K562 (cell line): ENCODE measurements around the gene CARD18. TPM values are rescaled to one million over a fixed set of nuclear protein-coding genes. Genes with fewer than 3 reads are reported as not detected.

Experiments used
- ATAC-seq: fragments of 200-7000 bp; cut with Tn5 transposase; 3 replicates; pipeline ENCODE4 v1.9.1; 2020; ENCODE audit warnings: moderate library complexity
- BruUV-seq: library from RNA; stranded (reverse); fragments of 400-500 nt; replicated peaks from 2 replicates; lab custom pipeline; 2021; lab: Mats Ljungman, UMichigan
- CTCF ChIA-PET: fragments of 300-600 bp; formaldehyde crosslinking; extraction: SDS; loops from one replicate; lab custom pipeline; 2021; ENCODE audit warnings: low intra/inter-chr PET ratio; lab: Yijun Ruan, JAX
- POLR2A ChIA-PET: fragments of 300-600, 350-650 bp; sonication (Branson Sonifier 250); formaldehyde crosslinking; extraction: SDS; loops from one replicate; lab custom pipeline; 2021; ENCODE audit warnings: antibody characterized with exemption, inconsistent platforms; lab: Yijun Ruan, JAX
- DNase-seq, 4 experiments: peaks; one replicate each; pipeline versions ENCODE4 v3.0.0 to v3.0.0-alpha.2; 2011 to 2018; ENCODE audit warnings: low spot score in 3 of 4, mixed read lengths in 3 of 4; ENCODE audit errors: extremely low read depth in 1 of 4
- FAIRE-seq: peaks from 2 replicates; lab custom pipeline; 2011; peaks lifted over from hg19 to GRCh38; lab: Jason Lieb, UNC
- H2AFZ ChIP-seq: 2 replicates; pipeline ENCODE4 v1.6.0; 2011; ENCODE audit warnings: low read depth, low read length, control low read depth, inconsistent platforms
- H3K27ac ChIP-seq: fragments of 200-600 bp; 3 replicates; pipeline ENCODE4 v1.8.0; 2011; ENCODE audit warnings: low read depth, mild to moderate bottlenecking, control low read depth, inconsistent platforms, low read length, moderate library complexity, mixed read lengths; ENCODE audit errors: extremely low read depth
- H3K27me3 ChIP-seq, 2 experiments: fragments of 300-600 bp in 1 of 2; 2 replicates in 1 of 2; 3 replicates in 1 of 2; pipeline versions ENCODE4 v1.6.0 to v1.8.0; 2011; ENCODE audit warnings: inconsistent platforms in 2 of 2, low read length in 2 of 2, mild to moderate bottlenecking in 1 of 2, mixed read lengths in 1 of 2, moderate library complexity in 1 of 2; ENCODE audit not compliant: control insufficient read depth in 2 of 2, insufficient read depth in 2 of 2
- H3K36me3 ChIP-seq: fragments of 300-600 bp; 3 replicates; pipeline ENCODE4 v1.8.0; 2011; ENCODE audit warnings: mild to moderate bottlenecking, low read length, inconsistent platforms; ENCODE audit not compliant: control insufficient read depth, insufficient read depth
- H3K4me1 ChIP-seq, 2 experiments: fragments of 200-600 bp in 1 of 2; replicated peaks in 1 of 2; 2 replicates in 1 of 2; 3 replicates in 1 of 2; pipeline versions ENCODE4 v1.5.1 to v1.8.0; 2011; ENCODE audit warnings: inconsistent platforms in 2 of 2, low read length in 2 of 2, mild to moderate bottlenecking in 1 of 2, mixed read lengths in 1 of 2, moderate library complexity in 1 of 2; ENCODE audit not compliant: control insufficient read depth in 2 of 2, insufficient read depth in 2 of 2
- H3K4me2 ChIP-seq: 2 replicates; pipeline ENCODE4 v1.6.1; 2011; ENCODE audit warnings: low read length, control low read depth, inconsistent platforms, mixed read lengths; ENCODE audit not compliant: insufficient read depth
- H3K4me3 ChIP-seq: fragments of 200-600 bp; sonication (generic), shearing (Covaris generic); 2 replicates; pipeline ENCODE4 v1.5.1; 2016; ENCODE audit warnings: control low read depth, inconsistent platforms
- H3K79me2 ChIP-seq: fragments of 200-600 bp; 3 replicates; pipeline ENCODE4 v1.8.0; 2011; ENCODE audit warnings: low read length, inconsistent platforms; ENCODE audit not compliant: control insufficient read depth, insufficient read depth
- H3K9ac ChIP-seq, 2 experiments: 2 replicates each; pipeline versions ENCODE4 v1.6.0 to v1.6.1; 2011; ENCODE audit warnings: low read depth in 2 of 2, low read length in 2 of 2, control low read depth in 1 of 2, inconsistent platforms in 1 of 2, mild to moderate bottlenecking in 1 of 2, mixed read lengths in 1 of 2; ENCODE audit not compliant: insufficient read depth in 1 of 2
- H3K9me1 ChIP-seq: one replicate; pipeline ENCODE4 v1.6.0; 2011; ENCODE audit warnings: inconsistent platforms, mild to moderate bottlenecking, low read length, moderate library complexity; ENCODE audit not compliant: control insufficient read depth, insufficient read depth
- H3K9me3 ChIP-seq: replicated peaks from 2 replicates; pipeline ENCODE4 v1.5.1; 2011; ENCODE audit warnings: low read depth, low read length, inconsistent platforms; ENCODE audit not compliant: control insufficient read depth, insufficient read depth
- H4K20me1 ChIP-seq: replicated peaks from 2 replicates; pipeline ENCODE4 v1.6.1; 2011; ENCODE audit warnings: low read length, inconsistent platforms, mixed read lengths; ENCODE audit not compliant: control insufficient read depth, insufficient read depth
- CEBPB ChIP-seq: fragments of 450-650 bp; IDR thresholded peaks from 2 replicates; pipeline ENCODE4 v1.6.1; 2016; ENCODE audit warnings: missing genetic modification characterization, missing compliant biosample characterization
- CEBPG ChIP-seq, 3 experiments: fragments of 200-800 bp in 1 of 3; sonication (Bioruptor generic) in 1 of 3; sonication (generic) in 1 of 3; formaldehyde crosslinking in 1 of 3; IDR thresholded peaks in 2 of 3; conservative IDR thresholded peaks in 1 of 3; 2 replicates each; pipeline versions ENCODE4 v1.6.1 to v1.8.0; 2016 to 2022; ENCODE audit warnings: missing compliant biosample characterization in 2 of 3, missing genetic modification characterization in 2 of 3, mild to moderate bottlenecking in 1 of 3, missing genetic modification reagents in 1 of 3
- GABPB2 ChIP-seq: fragments of 250-450 bp; sonication (Bioruptor Pico); conservative IDR thresholded peaks from 2 replicates; pipeline ENCODE4 v1.5.1; 2021; ENCODE audit warnings: mild to moderate bottlenecking
- HLTF ChIP-seq: fragments of 450-650 bp; IDR thresholded peaks from 2 replicates; pipeline ENCODE4 v1.6.1; 2016
- HNRNPLL ChIP-seq: fragments of 200-400 bp; formaldehyde crosslinking; IDR thresholded peaks from 2 replicates; pipeline ENCODE4 v1.6.1; 2017; ENCODE audit warnings: low read length, low read depth, mild to moderate bottlenecking; ENCODE audit not compliant: poor library complexity, severe bottlenecking
- KAT8 ChIP-seq: fragments of 450-650 bp; IDR thresholded peaks from 2 replicates; pipeline ENCODE4 v1.6.1; 2016; ENCODE audit warnings: low read depth, mild to moderate bottlenecking
- MAFG ChIP-seq: fragments of 450-650 bp; conservative IDR thresholded peaks from 2 replicates; pipeline ENCODE4 v1.6.1; 2016; ENCODE audit warnings: missing genetic modification characterization, missing compliant biosample characterization
- NCOA2 ChIP-seq, 2 experiments: fragments of 450-650 bp; IDR thresholded peaks; 2 replicates each; pipeline ENCODE4 v1.6.1; 2018; ENCODE audit warnings: mild to moderate bottlenecking in 2 of 2, moderate library complexity in 1 of 2; ENCODE audit not compliant: partially characterized antibody in 2 of 2
- NCOR1 ChIP-seq: fragments of 450-650 bp; IDR thresholded peaks from 2 replicates; pipeline ENCODE4 v1.6.1; 2016; ENCODE audit warnings: mild to moderate bottlenecking, moderate library complexity
- NFRKB ChIP-seq: fragments of 450-650 bp; IDR thresholded peaks from 2 replicates; pipeline ENCODE4 v1.6.1; 2016; ENCODE audit warnings: low read depth
- RBBP5 ChIP-seq: fragments of 200-600 bp; sonication (generic); IDR thresholded peaks from 2 replicates; pipeline ENCODE4 v1.6.1; 2012; ENCODE audit warnings: borderline replicate concordance, mild to moderate bottlenecking, low read length, control low read depth, inconsistent platforms; ENCODE audit not compliant: insufficient read depth, poor library complexity, severe bottlenecking
- RBM34 ChIP-seq: fragments of 200-400 bp; formaldehyde crosslinking; IDR thresholded peaks from 2 replicates; pipeline ENCODE4 v1.6.1; 2018; ENCODE audit warnings: low read length, borderline replicate concordance; ENCODE audit not compliant: insufficient read depth
- STAT5B ChIP-seq: fragments of 250-450 bp; sonication (Bioruptor Pico); IDR thresholded peaks from 2 replicates; pipeline ENCODE4 v1.8.0; 2021; ENCODE audit warnings: mild to moderate bottlenecking, inconsistent platforms
- ZC3H4 ChIP-seq: sonication (generic); formaldehyde crosslinking; IDR thresholded peaks from 2 replicates; pipeline ENCODE4 v1.9.0; 2021; ENCODE audit warnings: missing genetic modification reagents, borderline replicate concordance
- ZFP30 ChIP-seq: fragments of 250-450 bp; sonication (Bioruptor Pico); IDR thresholded peaks from 2 replicates; pipeline ENCODE4 v1.8.0; 2022; ENCODE audit warnings: moderate library complexity, mild to moderate bottlenecking, inconsistent platforms, borderline replicate concordance
- ZNF184 ChIP-seq: sonication (generic); formaldehyde crosslinking; IDR thresholded peaks from 2 replicates; pipeline ENCODE4 v1.5.0; 2020; ENCODE audit warnings: missing genetic modification reagents
- ZNF707 ChIP-seq: fragments of 250-450 bp; sonication (Bioruptor Pico); conservative IDR thresholded peaks from 2 replicates; pipeline ENCODE4 v1.8.0; 2022; ENCODE audit warnings: inconsistent platforms, mild to moderate bottlenecking, moderate library complexity
- WGBS: fragments of 100-300 bp; shearing (Covaris generic); methylation state at CpG from one replicate; pipeline ENCODE4 v1.1.6; 2016; ENCODE audit warnings: low coverage, mixed read lengths; ENCODE audit not compliant: insufficient coverage; ENCODE audit errors: missing lambda C conversion rate; 5-methylcytosine and 5-hydroxymethylcytosine counted together
- in situ Hi-C: fragments of 300-500 bp; cut with MboI; formaldehyde crosslinking; loops from 4 replicates; pipeline ENCODE4 v1.15.0; 2018; ENCODE audit warnings: inconsistent platforms, mixed read lengths
- intact Hi-C: fragments of 100-400 bp; cut with micrococcal nuclease; formaldehyde crosslinking; loops from 2 replicates; pipeline ENCODE4 v1.14.2; 2022
- polyA plus RNA-seq, 8 experiments: library from polyadenylated mRNA; depleted of rRNA in 4 of 8; stranded (reverse) in 5 of 8; unstranded in 3 of 8; fragments of >200 nt; fragmentation: Nextera tagmentation in 2 of 8; fragmentation: Illumina TruSeq in 1 of 8; extraction: Ambion mirVana in 2 of 8; extraction: Trizol in 1 of 8; gene quantifications; 2 replicates each; pipeline versions ENCODE4 v1.2.1 to v1.2.3, GENCODE V29; 2011 to 2014; ENCODE audit warnings: inconsistent platforms in 1 of 8, missing spikeins in 1 of 8
- total RNA-seq, 7 experiments: library from RNA; depleted of rRNA in 6 of 7; stranded (reverse); fragments of >200 nt in 6 of 7; fragmentation: Illumina TruSeq in 2 of 7; extraction: Trizol in 2 of 7; gene quantifications; 2 replicates each; pipeline versions ENCODE4 v1.2.1 to v1.2.3, GENCODE V29; 2011 to 2021; ENCODE audit warnings: low replicate concordance in 1 of 7
- TF ChIP-seq, protein P1 (sequence below): fragments of 450-650 bp; formaldehyde crosslinking; conservative IDR thresholded peaks from 2 replicates; pipeline ENCODE4 v1.4.0; 2022; ENCODE audit warnings: mild to moderate bottlenecking, missing genetic modification characterization

Gene CARD18
- total and polyA plus RNA-seq, 9 of the 15 experiments (the other 6 are each of a cell fraction or from before 2014, with no cell fraction given): 1.5 to 4.7 (median 2.9) TPM

DNA sequence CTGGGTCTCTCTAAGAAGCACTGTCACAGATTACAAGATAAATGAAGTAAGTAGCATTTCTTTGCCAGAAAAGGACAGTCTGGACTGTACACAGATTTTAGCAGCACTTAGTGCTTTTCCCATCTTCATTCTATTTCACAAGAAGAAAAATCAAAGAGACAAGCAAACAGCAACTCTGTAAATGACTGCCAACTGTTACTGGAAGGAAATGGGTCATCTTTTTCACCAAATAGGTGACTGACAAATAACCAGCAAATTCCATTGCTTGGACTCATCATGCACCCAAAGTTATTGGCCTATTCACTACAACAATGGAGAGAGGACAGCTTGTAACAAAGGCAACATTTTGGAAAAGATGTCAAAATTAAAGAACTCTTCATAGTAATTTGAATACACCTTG is 28.9 kb upstream of the CARD18 start:
- no TSS peak for BruUV-seq
- no peak overlapping the region for H3K4me2 ChIP-seq

DNA sequence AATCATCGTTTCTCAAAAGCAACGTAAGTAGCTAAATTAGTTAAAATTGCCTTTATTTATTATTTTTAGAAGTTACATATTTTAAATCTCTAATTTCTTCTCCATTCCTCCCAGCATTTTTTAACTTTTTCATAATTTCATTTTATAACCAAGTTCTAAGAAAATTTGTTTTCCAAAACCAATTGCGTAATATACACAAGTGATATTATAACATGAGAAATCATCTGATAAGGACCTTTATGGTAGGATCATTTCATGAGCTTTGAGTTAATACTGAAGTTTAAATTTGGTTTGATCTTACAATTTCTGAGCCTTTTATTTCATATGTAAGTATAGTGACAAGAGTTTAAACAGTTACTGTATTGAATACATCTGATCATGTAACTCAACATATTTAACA is 27.7 kb upstream of the CARD18 start:
- no peak overlapping the region for H2AFZ ChIP-seq
- in situ Hi-C loops (no loop called here), intact Hi-C loops (no loop called here)
- no peak for FAIRE-seq
- ATAC-seq: no peak
- no peak overlapping the region for H3K27ac ChIP-seq
- no peaks in the 10 kb centered on the region for H3K36me3 ChIP-seq
- no peak for DNase-seq
- no peaks in the 10 kb centered on the region for H3K79me2 ChIP-seq
- no TSS peak for BruUV-seq
- WGBS: 19% methylated on average over 3 of the region's 3 CpGs
- no peaks in the 10 kb centered on the region for H3K9me1 ChIP-seq
- ChIA-PET POLR2A (no interaction called here), CTCF (no interaction called here)
- H3K4me1 ChIP-seq: no peaks in the 10 kb centered on the region
- H3K27me3 ChIP-seq: no peaks in the 10 kb centered on the region
- TF ChIP-seq NCOA2 (IDR thresholded peaks at IDR 0.05; ENCODE audit: partially characterized antibody in 2 of 2) (no peak), CEBPG (CRISPR knock-in tag; IDR thresholded peaks at IDR 0.05) (no peak), CEBPG (tag; conservative IDR thresholded peaks at IDR 0.05 in 1 of 2, IDR thresholded peaks at IDR 0.05 in 1 of 2) (peak in 1 of 2 experiments; percentile 89; a peak in 2 of 4 replicates), RBBP5 (no peak), STAT5B (CRISPR knock-in tag) (no peak), KAT8 (no peak), NCOR1 (no peak), CEBPB (tag) (peak; percentile 74), HNRNPLL (no peak), ZNF184 (CRISPR knock-in tag) (no peak), ZC3H4 (CRISPR knock-in tag) (no peak), RBM34 (no peak), HLTF (no peak), ZFP30 (CRISPR knock-in tag) (no peak)
- H3K4me2 ChIP-seq: no peak overlapping the region
- no peaks in the 10 kb centered on the region for H4K20me1 ChIP-seq
- H3K9ac ChIP-seq: no peak overlapping the region
- peaks cover 2% of the 10 kb centered on the region; the same call in 1 of the 2 replicates for H3K9me3 ChIP-seq
- H3K4me3 ChIP-seq: no peak overlapping the region

More for the DNA sequence above, 28.9 kb upstream of the CARD18 start:
- no peaks in the 10 kb centered on the region for H3K9me1 ChIP-seq
- CTCF ChIA-PET: no interaction called here
- intact Hi-C loops: no loop called here
- FAIRE-seq (no peak), ATAC-seq (no peak)
- H3K9ac ChIP-seq: no peak overlapping the region
- TF ChIP-seq ZNF707 (CRISPR knock-in tag) (no peak), MAFG (no peak), NFRKB (no peak), GABPB2 (CRISPR knock-in tag) (no peak)
- TF ChIP-seq, protein P1, sequence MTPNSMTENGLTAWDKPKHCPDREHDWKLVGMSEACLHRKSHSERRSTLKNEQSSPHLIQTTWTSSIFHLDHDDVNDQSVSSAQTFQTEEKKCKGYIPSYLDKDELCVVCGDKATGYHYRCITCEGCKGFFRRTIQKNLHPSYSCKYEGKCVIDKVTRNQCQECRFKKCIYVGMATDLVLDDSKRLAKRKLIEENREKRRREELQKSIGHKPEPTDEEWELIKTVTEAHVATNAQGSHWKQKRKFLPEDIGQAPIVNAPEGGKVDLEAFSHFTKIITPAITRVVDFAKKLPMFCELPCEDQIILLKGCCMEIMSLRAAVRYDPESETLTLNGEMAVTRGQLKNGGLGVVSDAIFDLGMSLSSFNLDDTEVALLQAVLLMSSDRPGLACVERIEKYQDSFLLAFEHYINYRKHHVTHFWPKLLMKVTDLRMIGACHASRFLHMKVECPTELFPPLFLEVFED (CRISPR knock-in tag): no peak
- TF ChIP-seq, all 486 proteins: peak for 0
- Histone ChIP-seq H3K9me3 (peaks cover 2% of the 10 kb centered on the region; the same call in 1 of the 2 replicates), H3K4me1 (no peaks in the 10 kb centered on the region), H3K36me3 (no peaks in the 10 kb centered on the region), H4K20me1 (no peaks in the 10 kb centered on the region), H3K27ac (no peak overlapping the region), H3K27me3 (no peaks in the 10 kb centered on the region), H3K79me2 (no peaks in the 10 kb centered on the region), H2AFZ (no peak overlapping the region), H3K4me3 (no peak overlapping the region)
- DNase-seq: no peak
- POLR2A ChIA-PET: no interaction called here
- in situ Hi-C loops: no loop called here
